ENCODE measurements around the gene CD8A.

CD8A gene

DNA sequence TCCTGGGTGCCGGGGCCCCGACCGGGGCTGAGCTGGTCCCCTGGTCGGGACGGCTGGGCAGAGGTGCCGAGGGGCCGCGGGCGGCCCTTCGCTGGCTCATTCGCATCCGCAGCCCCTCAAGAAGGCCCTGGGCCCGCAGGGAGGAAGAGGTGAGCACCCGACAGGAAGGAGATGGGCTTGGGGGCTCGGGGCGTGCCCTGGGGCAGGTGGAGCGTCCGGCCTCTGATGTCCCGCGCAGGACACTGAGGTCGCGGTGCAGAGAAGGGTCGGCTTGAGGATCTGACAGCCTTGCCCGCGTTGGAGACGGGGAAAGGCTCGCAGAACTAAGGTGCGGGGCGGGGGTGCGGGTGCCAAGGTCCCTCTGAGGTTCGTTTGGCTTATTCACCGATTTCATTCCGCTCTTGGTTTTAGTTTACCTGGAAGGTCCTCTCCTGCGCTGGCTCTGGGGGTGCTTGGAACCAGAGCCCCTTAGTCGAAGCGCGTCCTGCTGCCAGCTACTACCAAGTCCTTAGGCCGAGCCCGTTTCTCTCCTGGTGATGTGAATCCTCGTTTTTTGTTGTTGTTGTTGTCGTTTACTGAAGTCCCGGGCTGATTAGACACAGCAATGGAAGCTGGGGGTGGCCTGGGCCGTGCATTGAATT, 18.9 kb upstream of the CD8A start:
- no peak for TF ChIP-seq POU2F2 (IDR thresholded peaks at IDR 0.05; ENCODE audit: low read depth, low read length)
- no peak for TF ChIP-seq PAX5 (IDR thresholded peaks at IDR 0.05; ENCODE audit: insufficient read depth, low read length, severe bottlenecking)
- no peak for TF ChIP-seq POLR2AphosphoS5 (IDR thresholded peaks at IDR 0.05; ENCODE audit: low read depth, low read length)
- no peak for TF ChIP-seq SPI1 (IDR thresholded peaks at IDR 0.05; ENCODE audit: low read depth, low read length)
- no peak for TF ChIP-seq POLR2A (IDR thresholded peaks at IDR 0.05; ENCODE audit: low read depth, low read length)
- no peak for TF ChIP-seq TAF1 (IDR thresholded peaks at IDR 0.05; ENCODE audit: low read depth, low read length)
- DNase-seq (ENCODE audit: insufficient read length, low spot score) (no peak), FAIRE-seq (no peak)

DNA sequence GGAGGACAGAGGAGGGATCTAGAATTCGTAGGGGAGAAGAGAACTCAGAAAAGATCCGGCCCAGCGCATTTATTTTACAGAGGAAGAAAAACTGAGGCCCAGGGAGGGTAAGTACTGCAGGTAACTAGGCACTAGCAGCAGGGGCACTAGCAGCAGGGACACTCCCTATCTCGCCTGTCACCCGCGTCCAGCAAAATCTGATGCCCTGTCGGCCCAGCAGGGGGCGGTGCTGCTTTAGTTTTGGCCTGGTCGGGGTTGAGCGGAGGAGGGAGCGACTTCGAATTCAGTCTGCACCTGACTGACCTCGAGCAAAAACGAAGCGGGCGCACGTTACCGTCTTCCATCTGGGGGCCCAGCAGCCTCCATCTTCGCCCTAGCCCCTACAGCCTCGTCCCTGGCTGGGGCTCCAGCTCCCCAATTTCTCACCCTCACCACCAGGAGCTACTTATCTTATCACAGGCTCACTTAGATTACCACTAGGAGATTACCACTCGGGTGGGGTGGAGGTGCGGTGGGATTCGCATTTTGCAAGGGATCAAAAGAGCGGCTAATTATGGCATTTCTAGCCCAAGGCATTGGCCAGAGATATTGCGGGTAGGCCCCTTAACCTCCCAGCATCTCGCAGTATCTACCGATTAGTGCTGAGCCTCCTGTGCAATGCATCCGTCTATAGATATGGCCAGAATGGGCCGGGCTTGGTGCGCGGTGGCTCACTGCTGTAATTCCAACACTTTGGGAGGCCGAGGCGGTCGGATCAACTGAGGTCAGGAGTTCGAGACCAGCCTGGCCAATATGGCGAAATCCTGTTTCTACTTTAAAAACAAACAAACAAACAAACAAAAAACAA, 17.8 kb upstream of the CD8A start:
- DNase-seq (ENCODE audit: insufficient read length, low spot score) (peak; percentile 95), FAIRE-seq (peak; percentile 99)
- TF ChIP-seq SPI1 (IDR thresholded peaks at IDR 0.05; ENCODE audit: low read depth, low read length) (no peak), POU2F2 (IDR thresholded peaks at IDR 0.05; ENCODE audit: low read depth, low read length) (peak; percentile 61; the same call in 1 of the 2 replicates), PAX5 (IDR thresholded peaks at IDR 0.05; ENCODE audit: insufficient read depth, low read length, severe bottlenecking) (peak; percentile 36), POLR2A (IDR thresholded peaks at IDR 0.05; ENCODE audit: low read depth, low read length) (no peak), POLR2AphosphoS5 (IDR thresholded peaks at IDR 0.05; ENCODE audit: low read depth, low read length) (no peak), TAF1 (IDR thresholded peaks at IDR 0.05; ENCODE audit: low read depth, low read length) (no peak)

DNA sequence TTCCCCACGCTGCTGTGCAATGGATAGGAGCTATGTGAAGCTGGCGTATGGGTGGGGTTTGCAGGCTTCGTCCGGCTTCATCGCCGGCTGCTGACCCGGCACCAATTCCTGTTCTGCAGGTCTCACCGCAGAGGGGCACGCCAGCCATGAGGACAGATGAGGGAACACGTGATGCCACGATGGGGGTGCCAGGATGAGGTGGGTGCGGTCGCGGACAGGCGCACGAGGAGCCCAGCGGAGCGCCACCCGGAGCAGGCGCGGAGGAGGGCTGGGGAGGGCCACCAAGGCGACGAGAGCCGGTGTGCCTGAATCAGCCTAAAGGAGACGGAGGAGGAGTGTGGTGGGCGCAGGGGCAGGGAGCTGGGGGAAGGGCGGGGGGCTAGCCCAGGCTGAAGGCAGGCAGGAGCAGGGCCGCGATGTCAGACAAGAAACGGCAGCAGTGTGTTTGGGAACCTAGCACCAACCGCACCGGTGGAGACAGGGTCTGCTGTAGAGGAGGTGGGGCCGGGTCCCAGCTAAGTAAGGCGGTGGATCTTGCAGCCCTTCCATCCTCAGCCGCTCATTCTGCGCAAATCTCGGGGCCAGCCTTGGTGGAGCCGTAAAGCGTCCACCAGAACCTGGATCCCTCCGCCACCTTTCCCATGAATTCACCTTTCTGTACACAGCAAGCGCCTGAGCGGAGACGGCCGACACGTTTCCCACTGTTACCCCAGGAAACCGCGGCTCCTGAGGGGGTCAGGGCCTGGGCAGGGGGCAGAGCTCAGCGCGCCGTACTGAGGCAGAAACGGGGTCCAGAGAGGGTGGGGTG, 17.0 kb upstream of the CD8A start:
- DNase-seq (ENCODE audit: insufficient read length, low spot score) (no peak), FAIRE-seq (peak; percentile 83)
- TF ChIP-seq PAX5 (IDR thresholded peaks at IDR 0.05; ENCODE audit: insufficient read depth, low read length, severe bottlenecking) = no peak
- no peak for TF ChIP-seq POLR2AphosphoS5 (IDR thresholded peaks at IDR 0.05; ENCODE audit: low read depth, low read length)
- TF ChIP-seq POU2F2 (IDR thresholded peaks at IDR 0.05; ENCODE audit: low read depth, low read length) = no peak
- TF ChIP-seq TAF1 (IDR thresholded peaks at IDR 0.05; ENCODE audit: low read depth, low read length) = no peak
- TF ChIP-seq SPI1 (IDR thresholded peaks at IDR 0.05; ENCODE audit: low read depth, low read length) = no peak

DNA sequence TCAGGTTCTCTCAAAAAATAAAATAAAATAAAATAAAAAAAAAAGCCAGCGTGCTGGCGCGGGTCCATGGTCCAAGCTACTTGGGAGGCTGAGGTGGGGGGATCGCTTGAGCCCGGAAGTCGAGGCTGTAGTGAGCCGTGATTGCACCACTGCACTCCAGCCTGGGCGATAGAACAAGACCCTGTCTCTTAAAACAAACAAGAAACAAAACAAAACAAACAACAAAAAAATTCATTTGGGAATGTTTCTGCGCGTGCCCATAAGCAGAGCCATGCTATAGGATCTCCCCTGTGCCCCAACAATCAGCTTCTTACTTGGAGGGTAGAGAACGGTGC, 16.4 kb upstream of the CD8A start:
- TF ChIP-seq POLR2A (IDR thresholded peaks at IDR 0.05; ENCODE audit: low read depth, low read length) (no peak), SPI1 (IDR thresholded peaks at IDR 0.05; ENCODE audit: low read depth, low read length) (no peak), TAF1 (IDR thresholded peaks at IDR 0.05; ENCODE audit: low read depth, low read length) (no peak), POLR2AphosphoS5 (IDR thresholded peaks at IDR 0.05; ENCODE audit: low read depth, low read length) (no peak), POU2F2 (IDR thresholded peaks at IDR 0.05; ENCODE audit: low read depth, low read length) (no peak), PAX5 (IDR thresholded peaks at IDR 0.05; ENCODE audit: insufficient read depth, low read length, severe bottlenecking) (no peak)
- FAIRE-seq (no peak), DNase-seq (ENCODE audit: insufficient read length, low spot score) (no peak)

DNA sequence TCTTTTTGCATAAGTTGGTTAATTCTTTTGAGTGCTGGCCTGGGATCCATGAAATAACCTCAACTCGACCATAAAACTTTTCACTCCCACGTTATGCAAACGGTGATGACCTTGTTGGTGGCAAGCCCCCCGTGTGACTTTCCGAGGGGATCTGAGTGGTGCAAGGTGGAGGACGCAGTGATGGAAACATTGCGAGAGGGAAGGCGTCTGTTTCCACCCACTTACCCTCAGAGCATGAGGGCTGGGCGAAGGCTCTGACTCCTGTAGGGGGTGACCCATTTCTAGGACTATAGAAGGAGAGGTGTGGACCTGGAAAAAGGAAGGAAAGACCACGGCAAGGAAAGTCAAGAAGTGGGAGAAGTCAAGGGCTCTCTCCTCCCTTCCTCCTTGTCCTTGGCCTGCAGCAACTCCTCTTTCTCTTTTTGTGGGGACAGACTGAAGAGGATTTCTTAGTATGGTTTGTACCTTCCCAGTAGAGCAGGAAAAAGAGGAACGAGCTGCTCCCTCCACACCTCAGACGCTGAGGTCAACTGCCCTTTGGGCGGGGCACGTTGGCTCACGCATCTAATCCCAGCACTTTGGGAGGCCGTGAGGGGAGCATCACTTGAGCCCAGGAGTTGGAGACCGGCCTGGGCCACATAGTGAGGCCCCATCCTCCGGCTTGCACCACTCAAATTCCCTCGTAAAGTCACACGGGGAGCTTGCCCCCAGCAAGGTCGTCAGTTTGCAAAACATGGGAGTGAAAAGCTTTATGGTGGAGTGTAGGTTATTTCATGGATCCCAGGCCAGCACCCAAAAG, 15.5 kb upstream of the CD8A start:
- TF ChIP-seq POLR2AphosphoS5 (IDR thresholded peaks at IDR 0.05; ENCODE audit: low read depth, low read length) (no peak), PAX5 (IDR thresholded peaks at IDR 0.05; ENCODE audit: insufficient read depth, low read length, severe bottlenecking) (no peak)
- FAIRE-seq (no peak), DNase-seq (ENCODE audit: insufficient read length, low spot score) (no peak)

DNA sequence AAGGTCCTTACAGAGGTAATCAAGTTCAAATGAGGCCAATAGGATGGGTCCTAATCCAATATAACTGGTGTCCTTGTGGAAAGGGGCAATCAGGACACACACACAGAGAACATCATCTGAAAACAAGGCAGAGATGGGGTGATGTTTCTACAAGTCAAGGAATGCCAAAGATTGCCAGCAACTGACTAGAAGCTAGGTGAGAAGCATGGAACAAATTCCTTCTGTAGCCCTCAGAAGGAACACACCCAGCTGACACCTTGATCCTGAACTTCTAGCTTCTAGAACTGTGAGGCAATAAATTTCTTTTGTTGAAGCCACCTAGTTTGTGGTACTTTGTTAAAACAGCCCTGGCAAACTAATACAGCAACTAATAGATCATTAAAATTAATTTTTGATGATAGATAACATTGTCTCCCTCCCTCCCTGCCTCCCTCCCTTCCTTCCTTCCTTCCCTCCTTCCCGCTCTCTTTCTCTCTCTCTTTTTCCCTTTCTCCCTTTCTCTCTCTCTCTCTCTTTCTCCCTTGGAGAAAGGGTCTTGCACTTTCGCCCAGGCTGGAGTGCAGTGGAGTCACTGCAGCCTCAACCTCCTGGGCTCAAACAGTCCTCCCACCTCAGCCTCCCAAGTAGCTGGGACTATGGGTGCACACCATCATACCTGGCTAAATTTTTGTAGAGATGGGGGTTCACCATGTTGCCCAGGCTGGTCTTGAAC, 10.3 kb upstream of the CD8A start:
- TF ChIP-seq SPI1 (IDR thresholded peaks at IDR 0.05; ENCODE audit: low read depth, low read length) = no peak
- FAIRE-seq = no peak
- DNase-seq (ENCODE audit: insufficient read length, low spot score) = no peak

DNA sequence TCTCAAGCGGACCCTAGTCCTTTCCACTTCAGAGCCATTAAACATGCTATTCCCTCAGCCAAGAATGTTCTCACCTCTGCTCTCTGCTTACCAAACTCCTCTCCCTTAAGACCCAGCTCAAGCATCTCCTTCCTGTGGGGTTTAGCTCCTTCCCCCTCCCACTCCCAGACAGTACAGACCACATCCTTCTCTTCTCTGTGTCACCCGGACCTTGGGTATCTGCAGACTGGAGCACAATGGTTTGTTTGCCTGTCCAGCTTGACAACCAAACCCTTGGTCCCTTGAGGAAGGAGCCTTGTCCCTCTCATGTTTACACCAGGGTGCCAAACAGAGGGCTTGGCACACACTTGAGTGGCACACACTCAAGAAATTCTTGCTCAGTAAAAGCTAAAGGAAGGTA, 4.1 kb upstream of the CD8A start:
- no peak for FAIRE-seq
- DNase-seq (ENCODE audit: insufficient read length, low spot score) = no peak

DNA sequence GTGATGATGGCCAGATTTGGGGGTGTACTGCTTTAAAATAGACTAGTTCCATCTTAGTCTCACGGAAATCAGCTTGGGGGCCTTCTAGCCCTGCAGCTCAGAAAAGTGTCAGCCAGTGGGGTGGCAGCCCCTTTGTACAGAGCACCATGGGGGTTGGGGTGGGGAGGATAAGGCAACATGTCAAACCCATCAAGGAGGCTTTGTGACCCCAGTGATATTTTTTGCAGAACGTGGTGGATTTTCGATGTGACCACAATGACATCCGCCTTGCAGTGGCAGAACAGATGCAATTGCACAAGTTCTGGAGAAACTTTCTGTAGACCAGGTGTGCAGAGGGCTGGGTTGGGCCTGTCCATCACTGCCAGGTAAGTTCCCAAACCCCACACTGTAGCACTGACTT, 3.0 kb upstream of the CD8A start:
- TF ChIP-seq PAX5 (IDR thresholded peaks at IDR 0.05; ENCODE audit: insufficient read depth, low read length, severe bottlenecking) (no peak), TAF1 (IDR thresholded peaks at IDR 0.05; ENCODE audit: low read depth, low read length) (no peak), SPI1 (IDR thresholded peaks at IDR 0.05; ENCODE audit: low read depth, low read length) (no peak), POLR2AphosphoS5 (IDR thresholded peaks at IDR 0.05; ENCODE audit: low read depth, low read length) (no peak), POLR2A (IDR thresholded peaks at IDR 0.05; ENCODE audit: low read depth, low read length) (no peak), POU2F2 (IDR thresholded peaks at IDR 0.05; ENCODE audit: low read depth, low read length) (no peak)
- FAIRE-seq (no peak), DNase-seq (ENCODE audit: insufficient read length, low spot score) (no peak)

More for the DNA sequence above, 4.1 kb upstream of the CD8A start:
- no peak for TF ChIP-seq SPI1 (IDR thresholded peaks at IDR 0.05; ENCODE audit: low read depth, low read length)
- TF ChIP-seq POLR2A (IDR thresholded peaks at IDR 0.05; ENCODE audit: low read depth, low read length) = no peak
- no peak for TF ChIP-seq POU2F2 (IDR thresholded peaks at IDR 0.05; ENCODE audit: low read depth, low read length)
- no peak for TF ChIP-seq POLR2AphosphoS5 (IDR thresholded peaks at IDR 0.05; ENCODE audit: low read depth, low read length)
- TF ChIP-seq TAF1 (IDR thresholded peaks at IDR 0.05; ENCODE audit: low read depth, low read length) = no peak
- no peak for TF ChIP-seq PAX5 (IDR thresholded peaks at IDR 0.05; ENCODE audit: insufficient read depth, low read length, severe bottlenecking)

Measured in GM12891 (cell line).